ENCODE results near the gene TMEM82. TPM values are rescaled to one million over a fixed set of nuclear protein-coding genes. Genes with fewer than 3 reads are reported as not detected.

TMEM82 gene
- total RNA-seq, 4 donors from 2014 or later, result 2.5 to 42.4 (median 32.7) TPM

DNA sequence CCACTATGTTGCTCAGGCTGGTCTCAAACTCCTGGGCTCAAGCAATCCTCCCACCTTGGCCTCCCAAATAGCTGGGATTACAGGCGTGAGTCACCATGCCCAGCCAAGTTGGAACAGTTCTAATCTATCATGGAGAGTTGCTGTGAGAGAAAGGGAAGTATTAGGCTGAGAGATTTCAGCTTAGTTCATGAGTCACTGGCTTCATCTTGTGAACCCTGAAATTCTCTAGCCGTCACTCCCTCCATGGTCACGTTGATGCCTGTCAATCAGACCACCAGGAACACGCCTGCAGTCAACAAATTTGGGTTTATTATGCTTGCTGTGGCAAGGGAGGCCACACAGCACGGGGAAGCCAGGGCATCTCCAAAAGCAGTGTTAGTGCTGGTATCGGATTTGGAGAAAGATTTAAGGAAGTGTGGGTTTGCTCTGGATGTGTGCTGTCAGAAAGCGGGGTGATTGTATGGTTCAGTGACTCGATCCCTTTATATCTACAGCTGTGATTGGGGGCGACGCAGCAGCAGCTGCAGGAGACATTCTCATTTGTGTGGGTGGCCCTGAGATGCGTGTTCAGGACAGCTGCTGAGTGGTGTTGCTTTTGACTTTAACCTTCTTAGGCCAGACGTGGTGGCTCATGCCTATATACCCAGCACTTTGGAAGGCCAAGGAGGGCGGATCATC lies 46.5 kb downstream of the TMEM82 start:
- TF ChIP-seq POLR2A (IDR thresholded peaks at IDR 0.05), result no peak
- TF ChIP-seq, protein P1, sequence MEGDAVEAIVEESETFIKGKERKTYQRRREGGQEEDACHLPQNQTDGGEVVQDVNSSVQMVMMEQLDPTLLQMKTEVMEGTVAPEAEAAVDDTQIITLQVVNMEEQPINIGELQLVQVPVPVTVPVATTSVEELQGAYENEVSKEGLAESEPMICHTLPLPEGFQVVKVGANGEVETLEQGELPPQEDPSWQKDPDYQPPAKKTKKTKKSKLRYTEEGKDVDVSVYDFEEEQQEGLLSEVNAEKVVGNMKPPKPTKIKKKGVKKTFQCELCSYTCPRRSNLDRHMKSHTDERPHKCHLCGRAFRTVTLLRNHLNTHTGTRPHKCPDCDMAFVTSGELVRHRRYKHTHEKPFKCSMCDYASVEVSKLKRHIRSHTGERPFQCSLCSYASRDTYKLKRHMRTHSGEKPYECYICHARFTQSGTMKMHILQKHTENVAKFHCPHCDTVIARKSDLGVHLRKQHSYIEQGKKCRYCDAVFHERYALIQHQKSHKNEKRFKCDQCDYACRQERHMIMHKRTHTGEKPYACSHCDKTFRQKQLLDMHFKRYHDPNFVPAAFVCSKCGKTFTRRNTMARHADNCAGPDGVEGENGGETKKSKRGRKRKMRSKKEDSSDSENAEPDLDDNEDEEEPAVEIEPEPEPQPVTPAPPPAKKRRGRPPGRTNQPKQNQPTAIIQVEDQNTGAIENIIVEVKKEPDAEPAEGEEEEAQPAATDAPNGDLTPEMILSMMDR (IDR thresholded peaks at IDR 0.05), result no peak
- Histone ChIP-seq H3K27me3 (no peaks in the 10 kb centered on the region), H3K36me3 (peaks cover 0 to 25% (median 0%) of the 10 kb centered on the region in 3 donors), H3K4me1 (peaks cover 0 to 15% (median 0%) of the 10 kb centered on the region in 4 donors), H3K9me3 (no peaks in the 10 kb centered on the region), H3K4me3 (no peak overlapping the region), H3K27ac (peak overlapping the region in 2 of 4 donors; percentile 26 to 36)
- DNase-seq, result no peak

DNA sequence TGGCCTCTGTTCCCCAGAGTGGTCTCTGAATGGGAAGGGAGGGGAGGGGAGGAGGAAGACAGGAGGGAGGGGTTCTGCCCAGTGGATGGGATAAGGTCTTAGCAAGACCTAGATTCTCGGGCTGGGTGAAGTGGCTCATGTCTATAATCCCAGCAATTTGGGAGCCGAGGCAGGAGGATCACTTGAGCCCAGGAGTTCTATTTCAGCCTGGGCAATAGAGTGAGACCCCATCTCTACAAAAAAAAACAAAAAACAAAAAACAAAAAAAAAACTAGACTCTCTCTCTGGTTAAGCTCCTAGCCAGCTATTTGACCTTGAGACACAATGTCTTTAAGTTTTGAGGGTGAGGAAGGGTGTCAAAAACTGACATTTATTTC lies 53.8 kb downstream of the TMEM82 start:
- DNase-seq, result no peak
- Histone ChIP-seq H3K4me3 (no peak overlapping the region), H3K9me3 (no peaks in the 10 kb centered on the region), H3K27me3 (no peaks in the 10 kb centered on the region), H3K4me1 (peaks cover 0 to 58% (median 2%) of the 10 kb centered on the region in 4 donors), H3K36me3 (no peaks in the 10 kb centered on the region), H3K27ac (peak overlapping the region in 3 of 4 donors; percentile 69 to 93 (median 79))
- TF ChIP-seq, protein P1 (IDR thresholded peaks at IDR 0.05), result no peak
- no peak for TF ChIP-seq POLR2A (IDR thresholded peaks at IDR 0.05)

Other genes with a start within 250 kb of the TMEM82 start
- 10 to 100 TPM in 3 of 4 donors, 1 to 10 TPM in 1; 7.4 to 34.0 (median 26.2) TPM for gene CASP9, start 218.3 kb upstream of the TMEM82 start, total RNA-seq
- gene DNAJC16, start 215.7 kb upstream of the TMEM82 start, total RNA-seq, result 10 to 100 TPM; 20.8 to 64.4 (median 31.8) TPM
- 10 to 100 TPM; 15.7 to 45.4 (median 39.6) TPM for gene AGMAT, start 157.4 kb upstream of the TMEM82 start, total RNA-seq
- 10 to 100 TPM; 56.0 to 97.1 (median 68.5) TPM for gene DDI2, start 125.0 kb upstream of the TMEM82 start, total RNA-seq
- gene PLEKHM2, start 58.2 kb upstream of the TMEM82 start, total RNA-seq, result 10 to 100 TPM; 20.0 to 63.5 (median 37.7) TPM
- gene SLC25A34, start 6.2 kb upstream of the TMEM82 start, total RNA-seq, result 100 to 1,000 TPM in 1 of 4 donors, 10 to 100 TPM in 3; 32.2 to 127 (median 69.5) TPM
- gene FBLIM1, start 16.3 kb downstream of the TMEM82 start, total RNA-seq, result 100 to 1,000 TPM in 3 of 4 donors, 10 to 100 TPM in 1; 50.3 to 502 (median 337) TPM
- gene UQCRHL, start 65.2 kb downstream of the TMEM82 start, total RNA-seq, result 1 to 10 TPM; 1.3 to 2.5 (median 1.6) TPM
- gene SPEN, start 105.2 kb downstream of the TMEM82 start, total RNA-seq, result 10 to 100 TPM; 51.8 to 94.9 (median 61.5) TPM
- gene ZBTB17, start 233.6 kb downstream of the TMEM82 start, total RNA-seq, result 100 to 1,000 TPM in 1 of 4 donors, 10 to 100 TPM in 3; 52.1 to 138 (median 56.6) TPM

Data from Peyer's patch (tissue), 4 donors.